ENCODE measurements around the gene UBE2V1.
A peak's percentile ranks its signal among the peaks of the same experiment; 100 is the strongest.

The UBE2V1 gene

DNA sequence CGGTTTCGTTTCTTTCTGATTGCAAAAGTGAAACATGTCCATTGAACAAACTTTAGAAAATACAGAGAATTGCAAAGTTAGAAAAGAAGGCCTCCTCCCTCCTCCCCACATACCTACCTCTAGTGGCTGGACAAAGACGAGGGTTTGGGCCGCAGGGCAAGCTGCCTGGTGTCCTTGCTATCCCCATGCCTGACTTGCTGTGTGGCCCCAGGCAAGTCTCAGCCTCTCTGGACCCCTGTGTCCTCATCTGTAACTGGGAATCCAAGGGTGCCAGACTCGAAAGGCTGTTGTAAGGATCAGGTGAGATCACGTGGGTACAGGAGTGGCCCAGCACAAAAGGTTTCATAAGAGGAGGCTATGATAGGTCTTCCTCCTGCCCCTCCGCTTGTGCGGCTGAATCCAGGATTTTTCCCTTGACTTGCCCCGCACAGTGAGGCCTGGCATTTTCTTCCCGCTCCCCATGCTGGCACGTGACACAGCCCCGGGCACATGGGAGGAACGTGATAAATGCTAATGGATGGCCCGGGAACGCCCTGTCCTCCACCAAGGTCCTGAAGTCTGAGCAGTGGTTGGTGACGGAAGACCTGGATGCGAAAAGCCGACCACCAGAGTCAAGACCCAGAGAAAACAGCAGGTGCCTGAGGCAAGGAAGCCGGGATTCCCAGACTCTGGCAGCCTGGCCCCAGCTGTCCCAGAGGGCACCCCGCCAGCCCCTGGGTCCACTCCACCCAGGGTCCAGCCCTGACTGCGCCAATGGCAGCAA is 55.8 kb downstream of the UBE2V1 start:
- no peaks in the 10 kb centered on the region for H3K9me2 ChIP-seq (replicated peaks; ENCODE audit: insufficient read depth, low read length)
- peak overlapping the region; percentile 36; the same call in 1 of the 2 replicates for H3K4me3 ChIP-seq (ENCODE audit: low read length)
- no peaks in the 10 kb centered on the region for H3K36me3 ChIP-seq (replicated peaks; ENCODE audit: insufficient read depth, low read length)
- DNase-seq = peak; percentile 68
- H3K4me2 ChIP-seq (ENCODE audit: low read depth, low read length) = peak overlapping the region; percentile 75
- no peaks in the 10 kb centered on the region for H3K79me2 ChIP-seq (ENCODE audit: low read length)
- H2AFZ ChIP-seq (ENCODE audit: low read length) = peak overlapping the region; percentile 86
- peak overlapping the region; percentile 75 for H3K27ac ChIP-seq (ENCODE audit: low read length)
- H3K4me1 ChIP-seq (ENCODE audit: low read length) = peaks cover 15% of the 10 kb centered on the region
- H3K27me3 ChIP-seq (replicated peaks; ENCODE audit: insufficient read depth, low read length) = no peaks in the 10 kb centered on the region
- H3F3A ChIP-seq (ENCODE audit: insufficient read depth, low read length) = peaks cover 14% of the 10 kb centered on the region
- peak overlapping the region; percentile 38; the same call in 1 of the 2 replicates for H3K9ac ChIP-seq (ENCODE audit: low read length)
- H3K9me3 ChIP-seq (replicated peaks; ENCODE audit: insufficient read depth, low read length) = no peaks in the 10 kb centered on the region
- TF ChIP-seq EZH2 (optimal IDR thresholded peaks at IDR 0.05; ENCODE audit: low read depth, low read length) = no peak
- TF ChIP-seq, protein P1, sequence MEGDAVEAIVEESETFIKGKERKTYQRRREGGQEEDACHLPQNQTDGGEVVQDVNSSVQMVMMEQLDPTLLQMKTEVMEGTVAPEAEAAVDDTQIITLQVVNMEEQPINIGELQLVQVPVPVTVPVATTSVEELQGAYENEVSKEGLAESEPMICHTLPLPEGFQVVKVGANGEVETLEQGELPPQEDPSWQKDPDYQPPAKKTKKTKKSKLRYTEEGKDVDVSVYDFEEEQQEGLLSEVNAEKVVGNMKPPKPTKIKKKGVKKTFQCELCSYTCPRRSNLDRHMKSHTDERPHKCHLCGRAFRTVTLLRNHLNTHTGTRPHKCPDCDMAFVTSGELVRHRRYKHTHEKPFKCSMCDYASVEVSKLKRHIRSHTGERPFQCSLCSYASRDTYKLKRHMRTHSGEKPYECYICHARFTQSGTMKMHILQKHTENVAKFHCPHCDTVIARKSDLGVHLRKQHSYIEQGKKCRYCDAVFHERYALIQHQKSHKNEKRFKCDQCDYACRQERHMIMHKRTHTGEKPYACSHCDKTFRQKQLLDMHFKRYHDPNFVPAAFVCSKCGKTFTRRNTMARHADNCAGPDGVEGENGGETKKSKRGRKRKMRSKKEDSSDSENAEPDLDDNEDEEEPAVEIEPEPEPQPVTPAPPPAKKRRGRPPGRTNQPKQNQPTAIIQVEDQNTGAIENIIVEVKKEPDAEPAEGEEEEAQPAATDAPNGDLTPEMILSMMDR (IDR thresholded peaks at IDR 0.05; ENCODE audit: low read length) = peak; percentile 19; the same call in 1 of the 2 replicates
- no peak for TF ChIP-seq EZH2phosphoT487 (IDR thresholded peaks at IDR 0.05; ENCODE audit: low read length)
- no peaks in the 10 kb centered on the region for H4K20me1 ChIP-seq (ENCODE audit: insufficient read depth, low read length)

DNA sequence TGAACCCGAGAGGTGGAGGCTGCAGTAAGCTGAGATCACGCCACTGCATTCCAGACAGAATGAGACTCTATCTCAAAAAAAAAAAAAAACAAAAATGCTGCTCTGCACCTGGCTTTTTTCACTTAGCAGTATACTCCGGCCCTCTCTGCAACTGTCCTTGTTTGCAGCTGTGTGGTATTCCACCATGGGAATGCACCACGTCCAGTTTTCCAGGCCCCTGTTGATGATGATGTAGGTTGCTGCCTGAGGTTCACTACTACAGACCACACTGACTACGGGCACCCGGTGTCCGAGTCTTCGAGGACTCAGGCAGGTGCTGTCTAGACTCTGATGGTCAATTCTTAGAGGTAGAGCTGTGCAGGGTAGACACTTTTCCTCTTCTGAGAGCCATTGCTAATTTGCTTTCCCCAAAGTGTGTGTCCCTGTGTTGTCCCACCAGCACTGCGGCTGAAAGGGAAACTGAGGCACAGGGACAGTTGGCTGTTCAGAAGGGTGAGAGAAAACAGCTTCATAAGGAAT is 56.5 kb downstream of the UBE2V1 start:
- peak overlapping the region; percentile 75; the same call in 1 of the 2 replicates for H3K4me2 ChIP-seq (ENCODE audit: low read depth, low read length)
- H3K36me3 ChIP-seq (replicated peaks; ENCODE audit: insufficient read depth, low read length) = no peaks in the 10 kb centered on the region
- H3F3A ChIP-seq (ENCODE audit: insufficient read depth, low read length) = peaks cover 14% of the 10 kb centered on the region
- peaks cover 15% of the 10 kb centered on the region for H3K4me1 ChIP-seq (ENCODE audit: low read length)
- no peak overlapping the region for H3K4me3 ChIP-seq (ENCODE audit: low read length)
- no peaks in the 10 kb centered on the region for H4K20me1 ChIP-seq (ENCODE audit: insufficient read depth, low read length)
- H3K9me3 ChIP-seq (replicated peaks; ENCODE audit: insufficient read depth, low read length) = no peaks in the 10 kb centered on the region
- H3K27ac ChIP-seq (ENCODE audit: low read length) = peak overlapping the region; percentile 75; the same call in 1 of the 2 replicates
- H3K9ac ChIP-seq (ENCODE audit: low read length) = peak overlapping the region; percentile 38; the same call in 1 of the 2 replicates
- no peak for TF ChIP-seq EZH2phosphoT487 (IDR thresholded peaks at IDR 0.05; ENCODE audit: low read length)
- no peak for TF ChIP-seq EZH2 (optimal IDR thresholded peaks at IDR 0.05; ENCODE audit: low read depth, low read length)
- TF ChIP-seq, protein P1 (IDR thresholded peaks at IDR 0.05; ENCODE audit: low read length) = no peak
- H2AFZ ChIP-seq (ENCODE audit: low read length) = peak overlapping the region; percentile 86
- H3K79me2 ChIP-seq (ENCODE audit: low read length) = no peaks in the 10 kb centered on the region
- no peaks in the 10 kb centered on the region for H3K9me2 ChIP-seq (replicated peaks; ENCODE audit: insufficient read depth, low read length)
- no peak for DNase-seq
- no peaks in the 10 kb centered on the region for H3K27me3 ChIP-seq (replicated peaks; ENCODE audit: insufficient read depth, low read length)

DNA sequence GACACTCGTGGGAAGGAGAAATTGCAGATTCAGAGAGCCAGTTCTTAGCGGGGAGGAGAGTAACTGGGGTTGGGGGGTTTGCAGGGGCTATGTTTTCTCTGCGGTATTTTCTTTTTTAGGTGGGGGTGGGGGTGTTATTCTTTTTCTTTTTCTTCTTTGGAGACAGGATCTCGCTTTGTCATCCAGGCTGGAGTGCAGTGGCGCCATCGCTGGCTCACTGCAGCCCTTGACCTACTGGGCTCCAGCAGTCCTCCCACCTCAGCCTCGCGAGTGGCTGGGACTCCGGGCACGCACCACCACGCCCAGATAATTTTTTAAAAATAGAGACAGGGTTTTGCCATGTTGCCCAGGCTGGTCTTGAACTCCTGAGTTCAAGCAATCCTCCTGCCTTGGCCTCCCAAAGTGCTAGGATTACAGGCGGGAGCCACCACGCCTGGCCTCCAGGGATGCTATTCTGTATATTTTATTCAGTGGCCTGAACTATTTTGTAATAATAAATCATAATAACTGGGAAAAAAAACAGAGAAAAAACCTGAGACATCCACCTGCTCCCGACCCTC is 57.3 kb downstream of the UBE2V1 start:
- TF ChIP-seq EZH2 (optimal IDR thresholded peaks at IDR 0.05; ENCODE audit: low read depth, low read length) (no peak), EZH2phosphoT487 (IDR thresholded peaks at IDR 0.05; ENCODE audit: low read length) (no peak)
- TF ChIP-seq, protein P1 (IDR thresholded peaks at IDR 0.05; ENCODE audit: low read length) = no peak
- H3K9me2 ChIP-seq (replicated peaks; ENCODE audit: insufficient read depth, low read length) = no peaks in the 10 kb centered on the region
- H4K20me1 ChIP-seq (ENCODE audit: insufficient read depth, low read length) = no peaks in the 10 kb centered on the region
- no peak for DNase-seq
- H3K4me3 ChIP-seq (ENCODE audit: low read length) = no peak overlapping the region
- no peaks in the 10 kb centered on the region for H3K27me3 ChIP-seq (replicated peaks; ENCODE audit: insufficient read depth, low read length)
- no peak overlapping the region for H2AFZ ChIP-seq (ENCODE audit: low read length)
- no peak overlapping the region for H3K27ac ChIP-seq (ENCODE audit: low read length)
- no peak overlapping the region for H3K9ac ChIP-seq (ENCODE audit: low read length)
- no peak overlapping the region for H3K4me2 ChIP-seq (ENCODE audit: low read depth, low read length)
- H3K79me2 ChIP-seq (ENCODE audit: low read length) = no peaks in the 10 kb centered on the region
- no peaks in the 10 kb centered on the region for H3K9me3 ChIP-seq (replicated peaks; ENCODE audit: insufficient read depth, low read length)
- peaks cover 15% of the 10 kb centered on the region for H3K4me1 ChIP-seq (ENCODE audit: low read length)
- H3F3A ChIP-seq (ENCODE audit: insufficient read depth, low read length) = peaks cover 14% of the 10 kb centered on the region
- H3K36me3 ChIP-seq (replicated peaks; ENCODE audit: insufficient read depth, low read length) = no peaks in the 10 kb centered on the region
